Fibroblast of pulmonary artery (primary cell): ENCODE measurements around the gene PGM2L1.

ENCODE experiments used
- DNase-seq: peaks from one replicate; pipeline ENCODE4 v3.0.0-alpha.2; 2010; ENCODE audit warnings: low read depth
- H3K4me3 ChIP-seq: replicated peaks from 2 replicates; pipeline ENCODE4 v1.5.1; 2011; ENCODE audit warnings: low read depth, mild to moderate bottlenecking, control low read depth, low read length, moderate library complexity
- CTCF ChIP-seq: IDR thresholded peaks from 2 replicates; pipeline ENCODE4 v1.5.1; 2011; ENCODE audit warnings: mild to moderate bottlenecking, control low read depth, low read length, inconsistent platforms; ENCODE audit errors: missing control alignments

Gene PGM2L1

GRCh38 chr11:74384641-74385040 is 13.6 kb downstream of the PGM2L1 start:
- no peak for DNase-seq
- no peak for TF ChIP-seq CTCF
- no peak overlapping the region for H3K4me3 ChIP-seq

- no peak overlapping the region for H3K4me3 ChIP-seq
- no peak for DNase-seq
- TF ChIP-seq CTCF, result no peak
Measured at GRCh38 chr11:74380746-74381439, 17.3 kb downstream of the PGM2L1 start.

- no peak for DNase-seq
- no peak for TF ChIP-seq CTCF
- no peak overlapping the region for H3K4me3 ChIP-seq
Measured at GRCh38 chr11:74377689-74378088, 20.5 kb downstream of the PGM2L1 start.

- no peak overlapping the region for H3K4me3 ChIP-seq
Measured at GRCh38 chr11:74373382-74373781, 24.9 kb downstream of the PGM2L1 start.

GRCh38 chr11:74371269-74372052 is 26.8 kb downstream of the PGM2L1 start:
- no peak for TF ChIP-seq CTCF
- H3K4me3 ChIP-seq, result no peak overlapping the region
- DNase-seq, result peak; percentile 44

More at GRCh38 chr11:74373382-74373781, 24.9 kb downstream of the PGM2L1 start:
- no peak for DNase-seq
- TF ChIP-seq CTCF, result no peak

- H3K4me3 ChIP-seq, result no peak overlapping the region
- TF ChIP-seq CTCF, result no peak
- no peak for DNase-seq
Measured at GRCh38 chr11:74370123-74370522, 28.1 kb downstream of the PGM2L1 start.
